IMR-90 (cell line): Measurements from ENCODE around the gene HIGD1C. TPM values are rescaled to one million over a fixed set of nuclear protein-coding genes. Genes with fewer than 3 reads are reported as not detected.
A peak's percentile ranks its signal among the peaks of the same experiment; 100 is the strongest.

Experiments
- ATAC-seq: fragments of 200-7000 bp; cut with Tn5 transposase; 2 replicates; pipeline ENCODE4 v1.9.1; 2020; ENCODE audit warnings: low read depth, mild to moderate bottlenecking, moderate library complexity
- BruUV-seq: library from RNA; stranded (reverse); fragments of 400-500 nt; replicated peaks from 2 replicates; lab custom pipeline; 2021; lab: Mats Ljungman, UMichigan
- CTCF ChIA-PET: fragments of 300-600 bp; formaldehyde crosslinking; extraction: SDS; loops from one replicate; lab custom pipeline; 2021; ENCODE audit warnings: antibody characterized with exemption; lab: Yijun Ruan, JAX
- POLR2A ChIA-PET: fragments of 300-600 bp; sonication (Branson Sonifier 250); formaldehyde crosslinking; loops from one replicate; lab custom pipeline; 2022; ENCODE audit warnings: antibody characterized with exemption; ENCODE audit not compliant: unreplicated experiment; lab: Charles Lee
- DNase-seq: peaks from one replicate; pipeline ENCODE4 v3.0.0; 2013
- H2AFZ ChIP-seq: replicated peaks from 2 replicates; pipeline ENCODE3; 2013; ENCODE audit warnings: low read length, mild to moderate bottlenecking; ENCODE audit not compliant: poor library complexity
- H2AK5ac ChIP-seq: 2 replicates; pipeline ENCODE4 v1.6.1; 2013; ENCODE audit warnings: low read depth, low read length, inconsistent platforms
- H2AK9ac ChIP-seq: replicated peaks from 2 replicates; pipeline ENCODE3; 2013; ENCODE audit warnings: mild to moderate bottlenecking, low read depth, low read length, moderate library complexity; ENCODE audit not compliant: poor library complexity
- H2BK120ac ChIP-seq: 2 replicates; pipeline ENCODE4 v1.6.1; 2013; ENCODE audit warnings: low read depth, low read length, inconsistent platforms
- H2BK15ac ChIP-seq: 3 replicates; pipeline ENCODE4 v1.6.1; 2013; ENCODE audit warnings: low read depth, low read length, inconsistent platforms
- H2BK20ac ChIP-seq: 2 replicates; pipeline ENCODE4 v1.6.1; 2013; ENCODE audit warnings: low read depth, mild to moderate bottlenecking, inconsistent platforms, low read length, moderate library complexity
- H2BK5ac ChIP-seq: 2 replicates; pipeline ENCODE4 v1.6.1; 2013; ENCODE audit warnings: mild to moderate bottlenecking, low read depth, low read length, inconsistent platforms; ENCODE audit not compliant: poor library complexity, severe bottlenecking
- H3K14ac ChIP-seq: replicated peaks from 2 replicates; pipeline ENCODE4 v1.6.1; 2013; ENCODE audit warnings: low read depth, low read length, inconsistent platforms
- H3K18ac ChIP-seq: 2 replicates; pipeline ENCODE4 v1.6.1; 2013; ENCODE audit warnings: low read depth, low read length, control low read depth
- H3K23ac ChIP-seq: 2 replicates; pipeline ENCODE4 v1.6.1; 2013; ENCODE audit warnings: low read depth, low read length, inconsistent platforms
- H3K27ac ChIP-seq: 2 replicates; pipeline ENCODE4 v1.5.1; 2013; ENCODE audit warnings: mild to moderate bottlenecking, control low read depth, low read length; ENCODE audit not compliant: insufficient read depth
- H3K27me3 ChIP-seq: 2 replicates; pipeline ENCODE4 v1.6.1; 2013; ENCODE audit warnings: low read length; ENCODE audit not compliant: control insufficient read depth, insufficient read depth
- H3K36me3 ChIP-seq: 2 replicates; pipeline ENCODE4 v1.6.1; 2013; ENCODE audit warnings: low read length, mixed read lengths; ENCODE audit not compliant: control insufficient read depth, insufficient read depth
- H3K4ac ChIP-seq: 2 replicates; pipeline ENCODE4 v1.6.1; 2013; ENCODE audit warnings: low read depth, low read length, inconsistent platforms
- H3K4me1 ChIP-seq: 2 replicates; pipeline ENCODE4 v1.6.1; 2013; ENCODE audit warnings: low read length, mixed read lengths; ENCODE audit not compliant: control insufficient read depth, insufficient read depth
- H3K4me2 ChIP-seq: 2 replicates; pipeline ENCODE4 v1.6.1; 2013; ENCODE audit warnings: low read depth, mild to moderate bottlenecking, control low read depth, low read length, moderate library complexity
- H3K4me3 ChIP-seq: 2 replicates; pipeline ENCODE4 v1.5.1; 2013; ENCODE audit warnings: low read depth, mild to moderate bottlenecking, control low read depth, low read length, moderate library complexity; ENCODE audit not compliant: insufficient read depth
- H3K56ac ChIP-seq: 2 replicates; pipeline ENCODE4 v1.6.1; 2013; ENCODE audit warnings: low read length, inconsistent platforms; ENCODE audit not compliant: insufficient read depth; ENCODE audit errors: extremely low read depth
- H3K79me1 ChIP-seq, 2 experiments: 2 replicates each; pipeline ENCODE4 v1.6.1; 2013; ENCODE audit warnings: low read length in 2 of 2, inconsistent platforms in 1 of 2, low read depth in 1 of 2
- H3K9ac ChIP-seq: 2 replicates; pipeline ENCODE4 v1.6.1; 2013; ENCODE audit warnings: low read depth, low read length, control low read depth
- H3K9me1 ChIP-seq: 2 replicates; pipeline ENCODE4 v1.6.1; 2013; ENCODE audit warnings: low read length, inconsistent platforms; ENCODE audit not compliant: insufficient read depth
- H3K9me3 ChIP-seq: 2 replicates; pipeline ENCODE4 v1.6.1; 2013; ENCODE audit warnings: low read length; ENCODE audit not compliant: control insufficient read depth, insufficient read depth
- H4K20me1 ChIP-seq: 2 replicates; pipeline ENCODE4 v1.6.1; 2013; ENCODE audit warnings: low read length, inconsistent platforms; ENCODE audit not compliant: insufficient read depth
- H4K5ac ChIP-seq: 2 replicates; pipeline ENCODE4 v1.6.1; 2013; ENCODE audit warnings: mild to moderate bottlenecking, low read depth, low read length, control low read depth
- H4K8ac ChIP-seq, 2 experiments: 2 replicates each; pipeline ENCODE4 v1.6.1; 2013; ENCODE audit warnings: low read depth in 2 of 2, low read length in 2 of 2, control low read depth in 1 of 2, inconsistent platforms in 1 of 2
- H4K91ac ChIP-seq: 2 replicates; pipeline ENCODE4 v1.6.1; 2013; ENCODE audit warnings: low read depth, low read length, inconsistent platforms; ENCODE audit not compliant: insufficient read depth
- BHLHE40 ChIP-seq: fragments of 150-350 bp; IDR thresholded peaks from 2 replicates; pipeline ENCODE4 v1.6.1; 2016; ENCODE audit warnings: mild to moderate bottlenecking, low read depth, low read length
- CEBPB ChIP-seq: IDR thresholded peaks from 2 replicates; pipeline ENCODE4 v1.6.1; 2012; ENCODE audit warnings: low read depth, low read length, improper control_type of control experiment
- CHD1 ChIP-seq: IDR thresholded peaks from 2 replicates; pipeline ENCODE4 v1.6.1; 2012; ENCODE audit warnings: low read depth, low read length, improper control_type of control experiment
- CTCF ChIP-seq: conservative IDR thresholded peaks from 2 replicates; pipeline ENCODE4 v1.5.1; 2012; ENCODE audit warnings: mild to moderate bottlenecking, low read depth, low read length, improper control_type of control experiment
- ELK1 ChIP-seq: fragments of 150-350 bp; IDR thresholded peaks from 2 replicates; pipeline ENCODE4 v1.6.1; 2016; ENCODE audit warnings: low read depth, mild to moderate bottlenecking, low read length, moderate library complexity, borderline replicate concordance
- FOS ChIP-seq: fragments of 150-350 bp; IDR thresholded peaks from 2 replicates; pipeline ENCODE4 v1.6.1; 2016; ENCODE audit warnings: low read depth, low read length
- MAFK ChIP-seq: IDR thresholded peaks from 2 replicates; pipeline ENCODE4 v1.6.1; 2012; ENCODE audit warnings: low read depth, low read length, improper control_type of control experiment
- MAZ ChIP-seq: IDR thresholded peaks from 2 replicates; pipeline ENCODE4 v1.6.1; 2012; ENCODE audit warnings: low read depth, mild to moderate bottlenecking, low read length, improper control_type of control experiment, moderate library complexity, borderline replicate concordance
- MXI1 ChIP-seq: IDR thresholded peaks from 2 replicates; pipeline ENCODE4 v1.6.1; 2012; ENCODE audit warnings: low read depth, mild to moderate bottlenecking, low read length, moderate library complexity, borderline replicate concordance
- NFE2L2 ChIP-seq: fragments of 150-350 bp; IDR thresholded peaks from 2 replicates; pipeline ENCODE4 v1.6.1; 2016; ENCODE audit warnings: low read depth, mild to moderate bottlenecking, low read length
- POLR2A ChIP-seq: IDR thresholded peaks from 2 replicates; pipeline ENCODE4 v1.6.1; 2012; ENCODE audit warnings: mild to moderate bottlenecking, low read depth, low read length
- RAD21 ChIP-seq: IDR thresholded peaks from 2 replicates; pipeline ENCODE4 v1.6.1; 2012; ENCODE audit warnings: low read length, improper control_type of control experiment
- RCOR1 ChIP-seq: IDR thresholded peaks from 2 replicates; pipeline ENCODE4 v1.6.1; 2012; ENCODE audit warnings: mild to moderate bottlenecking, low read length, improper control_type of control experiment; ENCODE audit not compliant: insufficient replicate concordance
- RFX5 ChIP-seq: IDR thresholded peaks from 2 replicates; pipeline ENCODE4 v1.8.0; 2012; ENCODE audit warnings: low read depth, mild to moderate bottlenecking, low read length, moderate library complexity
- SMC3 ChIP-seq: fragments of 150-350 bp; IDR thresholded peaks from 2 replicates; pipeline ENCODE4 v1.6.1; 2016; ENCODE audit warnings: low read depth, mild to moderate bottlenecking, antibody characterized with exemption, low read length, moderate library complexity
- USF2 ChIP-seq: fragments of 150-350 bp; IDR thresholded peaks from 2 replicates; pipeline ENCODE4 v1.6.1; 2017; ENCODE audit warnings: mild to moderate bottlenecking, antibody characterized with exemption, low read length, low read depth
- WGBS, 2 experiments: methylation state at CpG; one replicate each; pipeline versions ENCODE4 v1.1.5 to v1.1.7; 2013; ENCODE audit warnings: missing lambda C conversion rate in 2 of 2; ENCODE audit not compliant: insufficient read length in 1 of 2; ENCODE audit errors: extremely low coverage in 2 of 2; 5-methylcytosine and 5-hydroxymethylcytosine counted together
- dilution Hi-C: fragments of 300-500 bp; cut with HindIII; formaldehyde crosslinking; loops from one replicate; pipeline ENCODE4 v1.14.3; 2018; ENCODE audit warnings: low sequenced_read_pairs; ENCODE audit not compliant: unreplicated experiment
- in situ Hi-C: fragments of 300-500 bp; cut with MboI; formaldehyde crosslinking; loops from 3 replicates; pipeline ENCODE4 v1.14.3; 2019; ENCODE audit warnings: low sequenced_read_pairs, inconsistent platforms, mixed read lengths
- intact Hi-C: fragments of 100-400 bp; cut with micrococcal nuclease; formaldehyde crosslinking; loops from 2 replicates; pipeline ENCODE4 v1.10.0; 2022
- polyA plus RNA-seq, 3 experiments: library from polyadenylated mRNA; depleted of rRNA; stranded (reverse); fragments of >200 nt; gene quantifications; 2 replicates each; pipeline ENCODE4 v1.2.3, GENCODE V29; 2012; ENCODE audit warnings: low replicate concordance in 1 of 3
- total RNA-seq: library from RNA; depleted of rRNA; stranded (reverse); fragments of >200 nt; gene quantifications from 2 replicates; pipeline ENCODE4 v1.2.3, GENCODE V29; 2012

Gene HIGD1C
- total and polyA plus RNA-seq, 2 of the 4 experiments (the other 2 are of a cell fraction) = not detected

- Histone ChIP-seq H2BK15ac (no peak overlapping the region), H3K9me3 (no peaks in the 10 kb centered on the region), H3K9ac (no peak overlapping the region), H3K4me1 (peaks cover 4% of the 10 kb centered on the region; the same call in 1 of the 2 replicates), H3K18ac (no peak overlapping the region), H3K27ac (no peak overlapping the region), H3K79me1 (no peaks in the 10 kb centered on the region; a peak in 1 of 4 replicates), H4K91ac (no peak overlapping the region), H4K20me1 (0 out of 2 replicates have a peak, but pooled peaks cover 3% of the 10 kb centered on the region), H2AK9ac (no peak overlapping the region), H3K4me2 (no peak overlapping the region), H3K4ac (no peak overlapping the region), H4K5ac (no peak overlapping the region), H3K27me3 (no peaks in the 10 kb centered on the region), H2AK5ac (no peak overlapping the region), H3K4me3 (no peak overlapping the region), H2AFZ (no peak overlapping the region), H4K8ac (no peak overlapping the region), H3K9me1 (peaks cover 4% of the 10 kb centered on the region; the same call in 1 of the 2 replicates), H3K36me3 (peaks cover 55% of the 10 kb centered on the region), H3K14ac (no peak overlapping the region), H2BK5ac (no peak overlapping the region), H2BK120ac (no peak overlapping the region), H2BK20ac (no peak overlapping the region), H3K23ac (no peak overlapping the region), H3K56ac (no peak overlapping the region)
- dilution Hi-C loops = no loop called here
- ChIA-PET CTCF (no interaction called here), POLR2A (no interaction called here)
- in situ Hi-C loops = loop anchor here (25.0 kb wide), 1 partner anchor 506 kb away; no protein-coding TSS in a partner anchor
- intact Hi-C loops = no loop called here
- DNase-seq = peak; percentile 43
- 0% methylated on average over 1 of the region's 2 CpGs; no CpG with 5 or more reads in 1 of the 2 experiments for WGBS, 2 experiments
- no peak for TF ChIP-seq CTCF
- no peak for TF ChIP-seq CEBPB
- no peak for TF ChIP-seq ELK1
- TF ChIP-seq USF2 = no peak
- no peak for TF ChIP-seq RAD21
- TF ChIP-seq MAZ = no peak
- TF ChIP-seq POLR2A = no peak
- TF ChIP-seq BHLHE40 = no peak
- TF ChIP-seq RFX5 = no peak
- no peak for TF ChIP-seq FOS
- no peak for TF ChIP-seq RCOR1
- TF ChIP-seq NFE2L2 = no peak
- no peak for TF ChIP-seq MXI1
- no peak for TF ChIP-seq MAFK
- TF ChIP-seq SMC3 = no peak
- no peak for TF ChIP-seq CHD1
- no TSS peak for BruUV-seq
- peak; percentile 54 for ATAC-seq
Observed at GRCh38 chr12:50992819-50993218, 40.5 kb downstream of the HIGD1C start.
